GM18526 (cell line): ENCODE results near the gene FGF10.

Source experiments
- POLR2A ChIP-seq: IDR thresholded peaks from 3 replicates; pipeline ENCODE4 v1.6.1; 2011; ENCODE audit not compliant: insufficient read length; ENCODE audit errors: extremely low read depth

Gene FGF10

GRCh38 chr5:44372028-44372427 is 17.2 kb downstream of the FGF10 start:
- no peak for TF ChIP-seq POLR2A

DNA sequence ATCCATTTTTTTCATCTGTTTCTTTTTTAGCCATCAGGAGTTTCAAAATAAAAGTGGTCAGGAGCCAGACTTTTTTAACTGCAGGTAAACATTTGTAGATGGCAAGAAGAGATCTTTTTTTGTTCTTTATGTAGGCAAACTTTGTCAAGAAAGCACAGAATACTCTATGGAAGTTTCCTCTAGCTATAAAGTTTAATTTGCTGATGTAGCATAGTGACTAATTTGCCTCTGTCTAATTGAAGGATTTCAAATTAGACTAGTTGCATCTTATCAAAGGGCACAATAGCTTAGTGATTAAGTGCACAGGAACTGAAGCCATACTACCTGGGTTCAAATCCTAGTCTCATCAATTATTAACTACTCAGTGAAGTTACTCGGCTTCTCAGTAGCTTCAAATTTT is 22.0 kb downstream of the FGF10 start:
- no peak for TF ChIP-seq POLR2A

DNA sequence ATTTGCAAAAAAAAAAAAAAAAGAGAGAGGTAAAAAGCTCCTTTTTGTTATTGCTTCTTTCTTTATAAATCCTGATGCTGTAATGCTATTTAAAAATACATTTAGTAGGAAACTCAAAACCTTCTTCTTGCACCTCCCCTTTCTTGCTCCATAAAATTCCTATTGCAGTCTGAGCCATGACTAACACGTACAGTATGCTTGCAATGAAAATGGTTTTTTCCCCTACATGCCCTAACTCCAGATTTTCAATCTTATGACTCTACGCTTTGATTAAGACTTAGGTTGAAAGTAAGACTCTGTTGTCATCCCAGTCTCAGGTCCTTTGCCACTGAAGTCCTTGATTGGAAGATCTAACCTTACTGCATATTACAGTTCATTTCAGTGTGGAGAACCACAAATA is 23.9 kb downstream of the FGF10 start:
- TF ChIP-seq POLR2A = no peak

- TF ChIP-seq POLR2A = no peak
Observed at GRCh38 chr5:44364097-44364496, 25.1 kb downstream of the FGF10 start.

DNA sequence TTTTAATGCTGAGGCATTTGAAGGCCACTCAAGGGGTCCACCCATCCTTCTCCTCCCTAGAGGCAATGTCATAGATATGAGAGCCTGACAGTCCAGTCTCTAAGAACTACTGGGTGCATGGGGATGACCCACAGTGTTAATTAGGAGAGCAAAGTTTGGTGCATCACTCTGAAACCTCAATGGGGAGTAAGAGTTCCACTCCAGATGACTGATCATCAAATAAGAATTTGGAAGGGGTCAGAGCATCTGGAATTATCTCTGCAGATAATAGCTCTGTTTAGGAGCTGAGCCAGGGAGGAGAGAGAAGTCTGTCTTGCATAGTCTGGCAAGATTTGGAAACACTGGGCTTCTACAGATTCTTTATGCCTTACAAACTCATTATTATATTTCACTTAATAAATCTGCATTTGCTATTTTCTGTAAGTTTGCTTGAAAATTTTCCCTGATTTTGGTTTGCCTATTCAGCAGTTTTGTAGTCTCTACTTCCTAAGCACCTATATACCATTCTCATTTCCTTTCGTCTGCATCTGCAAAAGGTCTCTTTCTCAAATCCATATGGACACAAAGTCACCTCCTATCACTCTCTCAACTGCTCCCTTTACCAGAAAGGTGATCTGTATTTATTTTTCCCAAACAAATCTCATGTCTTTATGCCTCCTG is 27.7 kb downstream of the FGF10 start:
- TF ChIP-seq POLR2A = no peak

DNA sequence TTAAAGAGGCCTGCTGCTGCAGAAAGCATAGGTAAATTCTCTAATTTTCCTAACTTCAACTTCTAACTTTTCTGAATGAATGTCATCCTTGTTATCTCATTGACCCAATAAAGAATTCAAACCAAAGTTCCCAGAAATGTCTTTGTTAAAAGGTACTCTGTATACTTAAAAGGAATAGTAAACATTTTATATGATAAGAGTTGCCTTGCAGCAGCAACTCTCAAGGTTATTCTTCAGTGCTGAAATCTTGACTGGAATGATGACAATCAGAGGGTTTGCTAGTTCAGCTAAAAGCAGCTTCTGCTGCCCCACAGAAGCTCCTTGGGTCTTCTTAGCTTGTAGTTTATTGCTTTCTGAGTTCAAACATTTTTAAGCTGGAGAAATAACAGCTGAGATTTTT is 28.3 kb downstream of the FGF10 start:
- no peak for TF ChIP-seq POLR2A

DNA sequence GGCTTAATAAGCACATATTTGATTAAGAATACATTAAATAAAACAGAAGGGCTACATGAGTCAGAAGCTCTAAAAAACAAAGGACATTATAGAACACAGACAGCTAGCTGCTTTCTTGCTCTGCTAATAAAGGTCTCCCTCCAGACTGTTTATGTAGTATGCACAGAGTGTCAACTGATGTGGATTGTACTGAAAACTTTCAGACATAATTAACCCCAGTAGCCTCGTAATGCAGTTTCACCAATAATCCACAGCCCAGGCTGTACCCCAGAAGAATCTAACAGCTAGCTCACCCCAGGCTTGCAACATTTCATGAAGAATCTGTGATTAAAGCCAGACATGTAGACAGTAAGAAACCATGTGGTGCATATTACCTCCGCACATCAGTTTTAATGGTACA is 30.8 kb downstream of the FGF10 start:
- TF ChIP-seq POLR2A = no peak

DNA sequence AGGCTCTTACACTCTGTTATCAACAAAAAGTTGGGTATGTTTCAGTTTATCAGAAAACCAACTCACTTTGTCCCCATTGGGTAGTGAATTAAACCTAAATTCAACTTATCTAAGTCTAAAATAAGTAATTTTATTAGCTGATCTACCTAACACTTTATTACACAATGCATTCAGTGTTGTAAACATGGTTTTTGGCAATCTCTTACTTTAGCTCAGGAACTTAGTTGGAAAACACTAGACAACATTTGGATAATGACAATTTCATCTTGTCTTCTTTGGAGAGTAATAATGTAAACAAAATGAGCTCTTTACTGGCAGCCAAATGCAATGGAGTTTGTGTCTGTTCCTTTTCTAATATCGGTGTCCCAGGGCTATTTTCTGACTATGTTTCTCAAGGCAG is 33.0 kb downstream of the FGF10 start:
- TF ChIP-seq POLR2A = no peak

DNA sequence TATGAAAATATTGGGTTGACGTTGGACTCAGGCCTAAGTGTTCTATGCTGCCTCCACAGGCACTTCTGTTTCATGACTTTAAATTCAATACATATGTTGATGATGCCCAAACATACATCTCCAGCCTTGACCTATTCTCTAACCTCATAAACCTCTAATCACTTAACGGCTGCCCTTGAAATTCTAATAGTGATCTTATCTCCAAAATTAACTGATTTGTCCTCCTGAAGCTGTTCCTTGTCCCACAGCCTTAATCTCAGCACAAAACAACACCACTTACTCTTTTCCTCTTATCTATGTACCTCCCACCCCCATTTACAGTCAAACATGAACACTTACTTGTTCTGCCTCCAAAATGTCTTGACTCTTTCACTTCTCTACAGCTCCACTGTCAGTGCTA is 43.3 kb downstream of the FGF10 start:
- TF ChIP-seq POLR2A = no peak

DNA sequence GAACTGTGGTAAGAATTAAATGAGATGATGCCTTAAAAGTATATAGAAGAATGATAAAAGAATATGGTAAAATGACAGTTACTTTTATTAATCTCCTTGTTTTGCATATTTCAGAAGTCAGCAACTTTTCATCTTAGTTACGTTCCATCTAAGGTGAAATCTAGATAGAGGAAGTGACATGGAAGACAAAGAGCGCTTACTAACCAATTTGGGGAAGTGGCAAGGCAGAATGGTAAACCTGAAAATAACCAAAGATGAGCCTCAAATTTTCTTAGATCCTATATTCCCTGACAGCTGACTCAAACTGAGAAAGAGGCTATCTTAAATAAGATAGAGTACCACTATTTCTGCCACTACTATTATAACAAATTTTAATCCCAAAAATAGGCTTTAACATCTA is 52.5 kb downstream of the FGF10 start:
- TF ChIP-seq POLR2A = no peak

GRCh38 chr5:44334622-44335021 is 54.6 kb downstream of the FGF10 start:
- TF ChIP-seq POLR2A = no peak

DNA sequence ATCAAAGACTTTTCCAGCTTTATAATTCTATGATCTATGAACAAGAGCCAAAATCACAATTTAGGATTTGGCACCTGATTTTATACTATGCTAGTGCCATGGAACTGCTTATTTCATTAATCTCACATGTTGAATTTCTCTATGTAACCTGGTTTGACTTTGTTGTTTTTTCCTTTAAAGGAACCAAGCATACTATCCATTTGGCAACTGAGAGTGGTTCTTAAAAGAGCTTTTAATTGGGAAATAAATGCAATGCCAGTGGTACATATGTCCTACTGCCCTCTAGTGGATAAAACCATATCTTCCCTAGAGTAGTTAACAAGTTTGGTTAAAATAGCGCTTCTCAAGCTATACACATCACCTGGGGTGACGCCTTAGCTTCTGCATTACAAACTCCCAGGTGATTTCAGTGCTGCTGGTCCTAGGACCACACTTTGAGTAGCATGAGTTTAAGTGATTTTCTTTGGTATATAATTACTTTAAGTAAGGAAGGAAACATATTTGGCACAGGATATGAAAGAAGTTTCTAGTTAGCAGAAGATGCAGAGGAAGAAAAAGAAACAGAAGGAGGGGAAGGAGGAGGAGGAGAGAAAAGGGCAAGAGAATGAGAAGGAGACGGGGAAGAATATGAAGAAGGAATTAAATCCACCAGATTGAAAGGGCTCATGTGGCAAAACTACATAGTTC is 56.8 kb downstream of the FGF10 start:
- no peak for TF ChIP-seq POLR2A

- TF ChIP-seq POLR2A = no peak
Observed at GRCh38 chr5:44331471-44332050, 57.7 kb downstream of the FGF10 start.

- no peak for TF ChIP-seq POLR2A
Observed at GRCh38 chr5:44329716-44330115, 59.5 kb downstream of the FGF10 start.

GRCh38 chr5:44321144-44321725 is 68.0 kb downstream of the FGF10 start:
- TF ChIP-seq POLR2A = no peak

- no peak for TF ChIP-seq POLR2A
Observed at GRCh38 chr5:44320188-44320587, 69.0 kb downstream of the FGF10 start.

- TF ChIP-seq POLR2A = no peak
Observed at GRCh38 chr5:44318883-44319282, 70.3 kb downstream of the FGF10 start.

DNA sequence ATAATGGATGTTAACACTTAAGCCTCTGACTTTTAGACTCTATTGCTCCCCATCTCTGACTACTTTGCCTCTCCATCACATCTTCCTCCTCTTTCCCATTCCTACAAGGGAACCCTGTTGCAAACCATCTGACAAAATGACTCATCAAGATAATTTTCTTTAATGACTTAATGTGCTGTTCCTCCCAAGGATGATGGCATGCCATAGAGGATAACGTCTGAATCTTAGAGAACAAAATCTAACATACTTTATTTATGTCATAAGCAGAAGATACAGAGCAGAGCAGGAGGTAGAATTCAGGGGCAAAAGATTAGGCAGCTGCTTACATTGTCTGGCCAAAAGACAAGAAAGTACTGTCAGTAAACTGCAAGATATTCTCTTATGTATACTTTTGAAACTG is 76.8 kb downstream of the FGF10 start:
- TF ChIP-seq POLR2A = no peak
